GM19438 (cell line): ENCODE data around the gene MAP4K2.
"Not testable (repeated sequence)": the region's sequence is repeated elsewhere in the genome, so short reads cannot be mapped to it uniquely, and the experiment has no call there.

Source experiments
- ATAC-seq: cut with Tn5 transposase; IDR thresholded peaks from one replicate; pipeline ENCODE4 v1.9.1; 2021; ENCODE audit warnings: low read depth; ENCODE audit not compliant: unreplicated experiment

MAP4K2 gene

DNA sequence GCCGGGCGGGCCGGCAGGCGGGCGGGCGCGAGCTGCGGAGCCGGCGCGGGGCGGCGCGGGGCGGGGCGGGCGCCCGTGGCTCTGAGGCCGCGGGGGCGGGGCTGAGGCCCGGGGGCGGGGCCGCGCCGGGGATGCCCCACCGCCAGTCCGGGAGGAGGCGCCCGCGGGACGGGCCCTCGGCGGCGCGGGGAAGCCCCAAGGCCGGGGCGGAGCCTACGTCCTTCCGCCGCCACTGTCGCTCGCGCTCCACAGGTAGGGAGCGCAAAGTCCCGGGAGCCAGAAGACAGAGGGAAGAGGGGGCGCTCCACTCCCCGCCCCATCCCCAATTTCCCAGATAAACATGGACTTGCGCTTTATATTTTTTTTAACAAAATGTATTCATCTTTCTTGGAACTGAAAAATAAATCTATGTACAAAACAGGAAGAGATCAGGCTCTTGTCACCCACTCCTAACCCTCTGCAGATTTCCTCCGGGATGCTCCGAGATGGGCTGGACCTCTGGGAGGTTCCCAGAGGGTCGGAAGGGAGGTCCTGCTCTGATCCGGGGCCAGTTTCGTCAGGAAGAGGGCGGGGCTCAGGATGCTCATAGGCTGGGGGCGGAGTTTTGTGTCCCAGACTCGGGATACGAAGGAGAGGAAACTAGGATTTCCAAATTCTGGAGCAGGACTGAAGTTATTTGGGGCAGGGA is at the start of gene MAP4K2:
MAP4K2 (minus strand) TSS at position 57 of the 688 bp plus-strand sequence. CDS start 65 bp downstream, outside the sequence.
- peak; percentile 43 for ATAC-seq

DNA sequence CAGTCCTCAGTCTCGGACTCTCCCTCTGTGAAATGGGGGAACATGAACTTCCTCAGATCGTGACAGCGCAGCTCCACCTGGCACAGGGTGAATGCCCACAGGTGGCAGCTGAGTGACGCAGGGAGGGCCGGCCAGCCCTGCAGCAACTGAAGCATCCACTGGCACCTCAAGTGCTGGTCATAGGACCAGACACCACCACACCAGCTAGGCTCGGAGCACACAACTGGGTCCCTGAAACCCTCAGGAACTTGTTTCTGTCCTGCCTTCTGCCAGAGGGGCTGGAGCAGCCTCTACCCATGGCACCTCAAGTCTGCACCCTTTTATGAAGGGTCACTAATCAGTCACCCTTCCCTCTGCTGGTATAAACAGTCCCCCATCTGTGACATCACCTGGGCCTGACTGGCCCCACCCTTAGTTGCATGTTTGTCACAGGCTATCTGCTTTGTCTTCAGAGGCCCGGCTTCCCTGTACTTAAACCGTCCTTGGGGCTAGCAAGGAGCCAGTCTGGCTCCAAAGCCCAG is 48.9 kb upstream of the MAP4K2 start:
- ATAC-seq, result no peak

- peak; percentile 72 for ATAC-seq
These were observed 48.1 kb upstream of the MAP4K2 start for GRCh38 chr11:64850979-64851567.

- ATAC-seq, result no peak
These were observed 46.8 kb upstream of the MAP4K2 start for GRCh38 chr11:64849598-64850356.

- no peak for ATAC-seq
These were observed 46.0 kb upstream of the MAP4K2 start for GRCh38 chr11:64848826-64849597.

- ATAC-seq, result no peak
These were observed 45.3 kb upstream of the MAP4K2 start for GRCh38 chr11:64848214-64848825.

- no peak for ATAC-seq
These were observed 44.1 kb upstream of the MAP4K2 start for GRCh38 chr11:64846998-64847666.

- ATAC-seq, result not testable (repeated sequence)
These were observed 42.7 kb upstream of the MAP4K2 start for GRCh38 chr11:64845776-64846129.

DNA sequence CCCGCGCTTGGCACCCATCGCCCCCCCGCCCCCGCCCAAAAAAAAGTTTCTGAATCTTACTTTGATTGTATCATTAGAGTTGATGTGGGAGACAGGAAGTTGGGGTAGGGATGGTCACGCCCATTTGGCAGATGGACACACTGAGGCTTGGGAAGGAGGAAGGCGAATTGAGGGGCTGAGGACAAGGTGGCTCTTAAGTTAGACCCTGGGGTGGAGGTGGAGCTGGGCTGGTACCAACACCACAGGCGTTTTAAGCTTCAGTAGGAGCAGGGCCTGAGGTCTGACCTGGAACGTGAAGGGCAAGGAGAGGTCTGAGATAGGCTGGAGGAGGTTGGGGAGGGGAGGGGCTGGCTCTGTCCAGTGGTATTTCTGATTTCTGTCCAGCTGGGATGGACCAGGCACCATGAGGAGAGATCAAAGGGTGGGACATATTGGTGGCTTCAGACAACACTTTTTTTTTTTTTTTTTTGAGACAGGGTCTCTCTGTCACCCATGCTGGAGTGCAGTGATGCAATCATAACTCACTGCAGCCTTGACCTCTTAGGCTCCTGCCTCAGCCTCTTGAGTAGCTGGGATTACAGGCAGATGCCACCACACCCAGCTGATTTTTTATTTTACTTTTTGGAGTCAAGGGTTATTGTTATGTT is 42.2 kb upstream of the MAP4K2 start:
- no peak for ATAC-seq

GRCh38 chr11:64844330-64845128 is 41.5 kb upstream of the MAP4K2 start, which contains the start of gene CDC42BPG:
Gene CDC42BPG (minus strand): TSS chr11:64844653. CDS start chr11:64844569, 84 bp downstream.
- ATAC-seq, result no peak

- no peak for ATAC-seq
These were observed 40.8 kb upstream of the MAP4K2 start for GRCh38 chr11:64843686-64844329.

GRCh38 chr11:64842851-64843685 is 40.1 kb upstream of the MAP4K2 start:
- ATAC-seq, result no peak

- no peak for ATAC-seq
These were observed 39.3 kb upstream of the MAP4K2 start for GRCh38 chr11:64842366-64842759.

DNA sequence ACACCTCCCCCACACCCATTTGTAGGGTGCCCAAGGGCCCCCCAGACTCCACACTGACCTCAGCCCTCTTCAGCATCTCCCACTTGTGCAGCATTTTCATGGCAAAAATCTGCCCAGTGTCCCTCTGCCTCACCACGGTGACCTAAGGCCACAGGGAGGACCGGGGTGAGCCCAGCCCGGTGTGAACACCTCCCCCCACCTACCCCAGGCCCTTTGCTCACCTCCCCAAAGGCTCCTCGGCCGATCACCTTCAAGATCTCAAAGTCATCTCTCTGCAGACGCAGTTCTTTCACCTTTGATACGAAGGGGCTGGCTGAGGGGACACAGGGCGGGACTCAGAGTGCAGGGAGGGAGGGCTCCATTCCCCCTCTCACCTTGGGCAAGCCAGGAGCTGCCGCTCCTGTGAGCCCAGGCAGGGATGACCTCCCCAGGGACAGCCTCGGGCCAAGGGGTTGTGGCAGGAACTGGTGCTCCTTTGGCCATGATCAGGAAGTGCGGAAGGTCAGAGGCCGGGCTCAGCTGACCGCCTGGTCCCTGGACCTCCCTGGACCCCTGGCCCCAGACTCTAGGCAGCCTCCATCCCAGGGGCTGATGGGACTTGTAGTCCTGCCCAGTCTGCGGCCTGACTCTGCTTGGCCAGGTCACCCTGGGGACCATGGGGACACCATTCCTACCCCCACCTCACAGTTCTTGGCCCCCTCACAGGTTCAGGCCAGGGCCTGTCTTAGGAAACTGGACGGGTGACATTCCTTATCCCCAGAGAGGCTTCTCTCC is 38.8 kb upstream of the MAP4K2 start:
- ATAC-seq, result no peak

- ATAC-seq, result no peak
These were observed 37.1 kb upstream of the MAP4K2 start for GRCh38 chr11:64839887-64840782.
